ENCODE data around the gene IL31.

DNA sequence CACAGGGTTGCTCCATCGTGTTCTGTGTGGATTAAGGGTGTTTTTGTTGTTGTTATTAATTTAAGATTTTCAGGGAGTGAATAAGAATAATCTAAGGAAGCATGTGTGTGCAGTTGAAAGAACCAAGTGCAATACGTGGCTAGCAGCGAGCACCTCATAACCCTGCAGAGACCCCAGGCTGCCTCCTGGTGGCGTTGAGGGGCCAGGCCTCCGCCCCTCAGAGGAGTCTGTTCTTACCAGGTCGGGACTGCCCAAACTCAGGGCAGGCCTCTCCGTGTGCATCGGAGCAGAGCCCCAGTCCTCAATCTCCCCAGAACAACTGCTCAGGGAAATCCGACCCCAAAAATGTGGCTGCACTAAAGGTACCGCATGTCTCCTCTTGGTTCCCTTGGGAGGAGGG is 36.8 kb downstream of the IL31 start:
- TF ChIP-seq, protein P1, sequence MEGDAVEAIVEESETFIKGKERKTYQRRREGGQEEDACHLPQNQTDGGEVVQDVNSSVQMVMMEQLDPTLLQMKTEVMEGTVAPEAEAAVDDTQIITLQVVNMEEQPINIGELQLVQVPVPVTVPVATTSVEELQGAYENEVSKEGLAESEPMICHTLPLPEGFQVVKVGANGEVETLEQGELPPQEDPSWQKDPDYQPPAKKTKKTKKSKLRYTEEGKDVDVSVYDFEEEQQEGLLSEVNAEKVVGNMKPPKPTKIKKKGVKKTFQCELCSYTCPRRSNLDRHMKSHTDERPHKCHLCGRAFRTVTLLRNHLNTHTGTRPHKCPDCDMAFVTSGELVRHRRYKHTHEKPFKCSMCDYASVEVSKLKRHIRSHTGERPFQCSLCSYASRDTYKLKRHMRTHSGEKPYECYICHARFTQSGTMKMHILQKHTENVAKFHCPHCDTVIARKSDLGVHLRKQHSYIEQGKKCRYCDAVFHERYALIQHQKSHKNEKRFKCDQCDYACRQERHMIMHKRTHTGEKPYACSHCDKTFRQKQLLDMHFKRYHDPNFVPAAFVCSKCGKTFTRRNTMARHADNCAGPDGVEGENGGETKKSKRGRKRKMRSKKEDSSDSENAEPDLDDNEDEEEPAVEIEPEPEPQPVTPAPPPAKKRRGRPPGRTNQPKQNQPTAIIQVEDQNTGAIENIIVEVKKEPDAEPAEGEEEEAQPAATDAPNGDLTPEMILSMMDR (IDR thresholded peaks at IDR 0.05; ENCODE audit: insufficient read depth, low read length, poor library complexity, severe bottlenecking) = no peak
- TF ChIP-seq EZH2phosphoT487 (conservative IDR thresholded peaks at IDR 0.05; ENCODE audit: low read length) = no peak
